Testis (tissue), 2 donors: Measurements from ENCODE around the gene NSMCE4A.

Experiments used
- POLR2A ChIP-seq: fragments of 450-650 bp; IDR thresholded peaks from one replicate; pipeline ENCODE4 v1.6.1; 2017; ENCODE audit warnings: antibody characterized with exemption, mild to moderate bottlenecking, moderate library complexity
- TF ChIP-seq, protein P1 (sequence below), 3 experiments: fragments of 450-650 bp in 2 of 3; fragments of 200-600 bp in 1 of 3; sonication (generic) in 1 of 3; IDR thresholded peaks; one replicate each; pipeline ENCODE4 v1.5.1; 2016 to 2019; ENCODE audit warnings: antibody characterized with exemption in 3 of 3, mild to moderate bottlenecking in 2 of 3, moderate library complexity in 1 of 3

DNA sequence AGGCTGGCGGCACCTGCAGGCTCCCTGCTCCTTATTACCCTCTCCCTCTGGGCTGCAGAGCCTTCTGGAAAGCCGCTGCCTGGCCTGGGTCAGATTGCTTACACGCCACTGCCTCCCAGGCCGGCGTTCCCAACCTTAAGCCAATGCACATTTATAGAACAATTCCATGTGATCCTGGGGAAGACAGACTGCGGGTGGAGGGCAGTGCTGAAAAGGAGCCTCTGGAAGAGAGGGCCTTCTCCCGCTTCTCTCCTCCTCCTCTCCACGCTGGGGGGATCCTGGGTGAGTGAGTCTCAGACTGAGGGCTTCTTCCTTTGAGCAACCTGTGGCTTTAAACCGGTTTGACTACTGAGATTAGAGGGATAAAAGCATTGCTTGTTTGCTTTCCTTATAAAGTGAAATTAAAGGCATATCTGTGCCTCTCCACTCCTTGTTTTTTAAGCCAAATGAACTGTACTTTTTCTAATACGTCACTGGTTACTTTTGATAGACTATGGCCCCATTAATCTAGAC is 19.5 kb upstream of the NSMCE4A start:
- TF ChIP-seq, protein P1, sequence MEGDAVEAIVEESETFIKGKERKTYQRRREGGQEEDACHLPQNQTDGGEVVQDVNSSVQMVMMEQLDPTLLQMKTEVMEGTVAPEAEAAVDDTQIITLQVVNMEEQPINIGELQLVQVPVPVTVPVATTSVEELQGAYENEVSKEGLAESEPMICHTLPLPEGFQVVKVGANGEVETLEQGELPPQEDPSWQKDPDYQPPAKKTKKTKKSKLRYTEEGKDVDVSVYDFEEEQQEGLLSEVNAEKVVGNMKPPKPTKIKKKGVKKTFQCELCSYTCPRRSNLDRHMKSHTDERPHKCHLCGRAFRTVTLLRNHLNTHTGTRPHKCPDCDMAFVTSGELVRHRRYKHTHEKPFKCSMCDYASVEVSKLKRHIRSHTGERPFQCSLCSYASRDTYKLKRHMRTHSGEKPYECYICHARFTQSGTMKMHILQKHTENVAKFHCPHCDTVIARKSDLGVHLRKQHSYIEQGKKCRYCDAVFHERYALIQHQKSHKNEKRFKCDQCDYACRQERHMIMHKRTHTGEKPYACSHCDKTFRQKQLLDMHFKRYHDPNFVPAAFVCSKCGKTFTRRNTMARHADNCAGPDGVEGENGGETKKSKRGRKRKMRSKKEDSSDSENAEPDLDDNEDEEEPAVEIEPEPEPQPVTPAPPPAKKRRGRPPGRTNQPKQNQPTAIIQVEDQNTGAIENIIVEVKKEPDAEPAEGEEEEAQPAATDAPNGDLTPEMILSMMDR (IDR thresholded peaks at IDR 0.05) = no peak
- TF ChIP-seq POLR2A = no peak
